Central memory CD4-positive, alpha-beta T cell (primary cell): Measurements from ENCODE around the gene SIGLECL1.

ENCODE experiments used
- DNase-seq: peaks from one replicate; pipeline ENCODE4 v3.0.0; 2022

SIGLECL1 gene

DNA sequence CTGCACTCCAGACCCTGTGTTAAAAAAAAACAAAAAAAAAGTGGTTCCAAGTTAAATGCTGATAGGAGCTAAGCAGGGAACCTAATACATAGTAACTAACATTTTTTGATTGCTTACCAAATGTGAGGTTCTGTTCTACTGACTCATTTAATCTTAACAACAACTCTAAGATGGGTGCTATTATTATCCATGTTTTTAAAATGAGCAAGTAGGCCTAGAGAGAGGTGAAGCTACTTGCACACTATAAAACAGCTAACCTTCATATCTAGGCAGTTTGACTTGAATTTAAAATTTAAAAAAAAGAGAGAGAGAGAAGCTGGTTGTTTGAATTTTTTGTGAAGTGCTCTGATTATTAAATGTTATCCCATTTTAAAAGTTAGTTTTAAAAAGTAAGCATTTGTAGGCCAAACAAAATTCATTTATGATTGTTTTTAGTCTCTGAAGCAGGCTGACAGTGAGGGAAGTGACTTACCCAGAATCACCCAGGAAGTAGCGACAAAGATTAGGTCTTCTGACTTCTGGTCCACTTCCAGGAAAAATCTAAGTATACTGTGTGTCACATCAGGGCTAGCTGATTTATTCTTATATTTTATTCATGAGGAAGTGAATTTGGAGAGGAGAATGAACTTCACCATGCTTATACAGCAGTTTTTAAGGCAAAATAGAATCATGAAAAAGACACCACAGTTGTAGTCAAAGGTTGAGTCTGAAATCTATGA, 2.4 kb downstream of the SIGLECL1 start:
- no peak for DNase-seq

DNA sequence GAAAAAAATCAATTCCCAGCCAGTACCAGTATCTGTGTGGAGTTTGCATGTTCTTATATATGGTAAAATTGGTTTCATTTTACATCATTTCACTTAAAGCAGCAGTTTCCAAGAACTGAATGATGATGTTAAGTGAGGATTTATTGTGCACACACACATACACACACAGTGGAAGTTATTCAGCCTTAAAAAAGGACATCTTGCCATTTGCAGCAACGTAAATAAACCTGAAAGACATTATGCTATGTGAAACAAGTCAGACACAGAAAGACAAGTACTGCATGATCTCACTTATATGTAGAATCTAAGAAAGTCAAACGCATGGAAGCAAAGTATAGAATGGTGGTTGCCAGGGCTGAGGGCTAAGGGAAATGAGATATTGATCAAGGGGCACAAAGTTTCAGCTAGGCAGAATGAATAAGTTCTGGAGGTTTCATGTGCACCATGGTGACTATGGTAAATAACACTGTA, 5.3 kb downstream of the SIGLECL1 start:
- DNase-seq, result no peak

DNA sequence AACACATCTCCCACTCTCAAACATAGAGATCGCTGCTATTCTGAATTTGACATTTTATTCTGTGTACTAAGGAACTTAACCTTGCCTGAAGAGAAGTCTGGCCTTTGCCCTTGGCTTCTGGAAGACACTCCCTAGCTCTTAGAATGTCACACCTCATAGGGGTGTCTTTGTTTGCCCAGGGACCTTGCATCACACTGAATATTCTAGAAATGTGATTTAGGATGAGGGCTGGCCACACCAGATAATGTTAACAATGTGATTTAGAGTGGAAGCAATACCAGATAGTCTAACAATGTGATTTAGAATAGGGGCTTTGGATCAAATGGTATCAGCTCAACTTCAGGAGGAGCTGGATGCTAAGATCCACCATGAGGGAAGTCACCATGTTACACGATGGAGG, 6.6 kb downstream of the SIGLECL1 start:
- no peak for DNase-seq

DNA sequence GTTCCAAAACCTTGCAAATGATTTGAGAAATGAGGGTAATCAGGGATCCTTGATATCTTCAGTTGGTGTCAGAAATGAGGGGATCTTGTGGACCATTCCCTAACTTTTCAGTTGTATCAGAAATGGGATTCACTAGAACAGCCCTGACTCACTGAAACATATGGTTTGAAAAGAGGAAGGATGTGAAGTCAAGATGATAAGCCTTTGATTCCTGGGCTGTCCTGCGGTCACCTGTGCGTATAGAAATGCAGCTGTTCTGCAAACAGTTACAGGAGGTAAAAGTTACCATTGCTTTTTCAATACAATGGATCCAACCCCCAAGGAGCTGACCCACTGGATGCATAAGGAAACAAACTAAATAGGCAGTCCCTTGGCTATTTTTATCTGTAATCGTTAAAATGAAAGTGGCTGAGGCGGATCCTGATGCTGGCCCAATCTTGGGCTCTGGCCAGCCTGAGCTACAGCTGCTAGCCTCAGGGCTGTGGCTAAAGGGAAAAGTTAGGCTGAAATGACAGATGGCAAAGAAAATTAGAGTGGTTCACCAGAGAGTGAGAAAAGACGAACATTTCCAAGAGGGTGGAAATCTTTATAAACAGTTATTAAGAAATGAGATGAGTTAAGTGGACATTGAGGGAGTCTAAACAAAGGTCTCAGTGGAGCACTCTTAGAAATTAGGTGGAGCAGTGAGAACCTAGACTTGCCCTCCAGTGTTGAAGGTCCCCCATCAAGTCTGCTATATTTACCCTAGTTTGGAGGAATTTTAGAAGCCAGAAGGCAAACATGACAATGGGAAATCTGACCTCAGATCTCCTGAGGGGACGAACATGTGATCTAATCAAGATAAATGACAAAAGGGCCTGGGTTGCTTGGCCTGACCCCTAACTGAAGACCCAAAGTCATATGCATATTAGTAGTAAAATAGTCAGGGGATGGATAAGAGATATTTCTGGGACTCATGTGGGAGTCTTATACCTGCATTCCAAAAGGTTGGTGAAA, 7.6 kb downstream of the SIGLECL1 start:
- DNase-seq, result no peak

DNA sequence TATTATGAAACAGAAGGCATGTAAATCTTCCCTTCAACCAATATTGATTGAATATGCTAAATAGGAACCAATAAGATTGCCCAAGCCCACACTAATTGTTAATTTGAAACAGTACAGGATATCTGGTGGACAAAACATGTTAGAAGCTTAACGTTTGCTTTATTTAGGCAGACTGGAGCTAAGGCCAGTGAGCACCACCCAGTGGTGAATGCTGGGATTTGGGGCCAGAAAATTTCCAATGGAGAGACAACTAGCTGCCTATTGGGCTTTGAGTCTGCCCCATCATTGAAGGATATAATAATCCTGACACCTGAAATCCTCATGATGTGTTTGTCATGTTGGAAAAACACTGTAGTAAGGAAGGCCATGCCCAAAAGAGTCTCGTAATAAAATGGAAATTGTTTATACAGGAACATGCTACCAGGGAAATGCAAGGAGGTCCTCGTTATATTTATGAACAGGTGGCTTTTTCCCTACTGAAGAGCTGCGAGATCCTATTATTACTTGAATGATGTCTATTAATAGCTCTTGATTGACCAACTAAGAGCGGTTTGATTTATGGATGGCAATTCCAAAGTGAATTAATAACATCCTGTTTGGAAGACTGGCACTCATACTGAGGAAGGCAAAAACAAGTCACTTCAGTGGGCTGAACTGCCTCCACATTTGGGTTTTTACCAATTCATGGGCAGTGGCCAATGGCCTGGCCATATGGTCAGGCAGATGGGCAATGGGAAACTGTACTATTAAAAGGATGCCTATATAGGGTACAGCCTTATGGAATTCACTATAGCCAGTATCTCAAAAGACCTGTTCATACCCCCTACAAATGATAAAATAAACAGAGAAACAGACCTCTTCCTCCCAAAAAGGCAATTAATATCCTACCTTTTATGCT, 8.7 kb downstream of the SIGLECL1 start:
- no peak for DNase-seq

DNA sequence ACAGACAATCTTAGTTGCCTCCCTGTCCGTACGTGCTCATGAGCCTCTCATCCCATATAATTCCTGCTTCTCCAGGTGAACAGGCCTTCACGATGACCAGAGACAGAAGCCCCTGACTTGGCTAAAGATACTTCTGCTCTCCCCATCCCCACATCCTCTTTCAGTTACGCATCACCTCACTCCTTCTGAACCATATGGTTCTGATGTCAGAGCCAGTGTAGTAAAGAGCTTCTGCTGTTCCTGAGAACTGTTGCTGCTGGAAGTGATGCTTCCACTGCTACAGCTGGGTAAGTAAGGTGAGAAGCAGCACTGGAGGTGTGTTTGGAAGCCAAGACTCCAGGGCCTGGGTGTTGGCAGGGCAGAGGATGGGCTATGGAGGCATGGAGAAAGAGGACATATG, 12.9 kb downstream of the SIGLECL1 start:
- DNase-seq, result no peak

DNA sequence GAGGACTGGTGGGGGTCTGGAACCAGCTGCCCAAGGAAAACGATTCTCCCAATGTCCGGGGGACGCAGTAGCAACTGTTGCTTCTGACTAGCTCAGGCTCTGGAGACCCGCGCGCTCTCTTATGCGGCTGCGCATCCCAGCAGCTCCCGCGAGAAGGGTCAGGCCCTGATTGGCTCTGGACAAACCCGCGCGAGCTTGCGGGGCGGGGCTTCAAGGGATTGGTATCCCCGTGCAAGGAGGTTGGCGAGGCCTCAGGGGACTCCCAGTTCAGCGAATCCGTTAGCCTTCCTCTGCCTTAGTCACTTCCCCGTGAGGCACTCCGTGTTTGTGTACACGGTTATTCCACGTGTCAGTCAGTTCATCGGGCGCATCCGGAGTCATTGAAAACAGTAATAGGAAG, 20.2 kb downstream of the SIGLECL1 start:
- no peak for DNase-seq

DNA sequence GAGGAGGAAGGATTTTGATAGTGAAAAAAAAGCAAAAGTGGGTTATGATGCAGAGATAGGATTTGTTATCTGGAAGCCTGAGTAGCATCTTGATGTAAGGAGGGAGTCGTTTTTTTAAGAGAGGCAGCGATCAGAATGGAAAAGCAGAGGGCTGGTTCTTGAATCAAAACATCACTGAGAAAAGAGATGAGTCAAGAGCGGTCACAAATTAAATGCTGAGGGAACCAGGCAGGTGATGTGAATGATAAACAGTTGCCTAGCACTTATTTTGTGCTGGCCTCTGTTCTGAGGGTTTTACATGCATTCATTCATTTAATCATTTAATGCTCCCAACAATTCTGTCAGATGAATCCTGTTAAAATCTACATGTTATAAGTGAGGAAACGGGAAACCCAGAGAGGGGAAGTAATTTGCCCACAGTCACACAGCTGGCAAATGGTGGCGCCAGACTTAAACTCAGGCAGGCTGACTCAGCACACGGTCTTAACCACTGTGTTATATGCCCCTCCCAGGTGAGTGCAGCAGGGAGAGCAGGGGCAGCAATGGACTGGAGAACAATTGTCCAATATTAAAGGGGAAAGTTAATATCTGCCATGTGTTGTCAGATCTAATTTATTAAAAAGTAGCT, 21.4 kb downstream of the SIGLECL1 start:
- DNase-seq, result no peak

DNA sequence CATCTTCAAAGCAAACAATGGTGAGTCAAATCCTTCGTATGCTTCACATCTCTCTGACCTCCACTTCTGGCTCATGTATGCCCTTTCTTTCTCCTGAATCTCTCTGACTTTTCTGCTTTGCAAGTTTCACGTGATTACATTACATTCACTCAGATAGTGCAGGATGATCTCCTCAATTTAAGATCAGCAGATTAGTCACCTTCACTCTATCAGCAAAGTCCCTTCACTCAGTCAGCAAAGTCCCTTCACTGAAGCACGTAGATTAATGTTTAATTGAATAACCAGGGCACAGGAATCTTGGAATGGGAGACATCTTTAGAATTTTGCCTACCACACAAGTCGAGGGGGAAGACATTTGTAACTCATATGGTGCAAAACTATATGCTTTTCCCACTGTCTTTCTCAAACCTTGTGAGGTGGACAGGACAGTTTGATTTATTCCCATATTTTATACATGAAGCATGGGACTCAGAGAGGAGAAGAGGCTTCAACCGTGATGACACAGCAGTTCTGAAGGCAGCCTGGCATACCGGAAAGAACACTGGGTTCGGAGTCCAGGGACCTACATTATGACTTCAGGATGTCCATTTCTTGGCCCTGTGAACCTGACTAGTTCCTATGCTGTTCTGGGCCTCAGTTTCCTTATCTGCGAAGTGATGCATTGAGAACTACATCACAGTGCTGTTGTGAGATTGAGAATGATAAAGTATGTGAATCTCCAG, 23.3 kb downstream of the SIGLECL1 start:
- no peak for DNase-seq

DNA sequence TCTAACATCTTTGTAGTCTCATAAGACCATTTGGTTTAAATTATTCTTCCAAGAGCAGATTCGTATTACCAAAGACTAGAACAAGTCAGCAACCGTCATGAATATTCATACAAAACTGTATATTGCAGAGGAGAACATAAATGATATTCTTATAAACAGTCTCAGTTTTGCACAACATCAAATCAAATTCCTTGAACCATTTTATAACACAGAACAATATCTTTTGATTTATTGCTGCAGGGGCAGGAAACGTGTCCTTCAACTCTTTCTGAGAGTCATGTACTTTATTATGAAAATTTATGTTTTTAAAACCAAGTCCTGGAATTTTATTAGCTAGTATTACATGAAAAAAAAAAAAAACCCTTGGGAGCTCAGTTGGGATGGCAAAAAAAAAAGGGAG, 26.2 kb downstream of the SIGLECL1 start:
- no peak for DNase-seq

DNA sequence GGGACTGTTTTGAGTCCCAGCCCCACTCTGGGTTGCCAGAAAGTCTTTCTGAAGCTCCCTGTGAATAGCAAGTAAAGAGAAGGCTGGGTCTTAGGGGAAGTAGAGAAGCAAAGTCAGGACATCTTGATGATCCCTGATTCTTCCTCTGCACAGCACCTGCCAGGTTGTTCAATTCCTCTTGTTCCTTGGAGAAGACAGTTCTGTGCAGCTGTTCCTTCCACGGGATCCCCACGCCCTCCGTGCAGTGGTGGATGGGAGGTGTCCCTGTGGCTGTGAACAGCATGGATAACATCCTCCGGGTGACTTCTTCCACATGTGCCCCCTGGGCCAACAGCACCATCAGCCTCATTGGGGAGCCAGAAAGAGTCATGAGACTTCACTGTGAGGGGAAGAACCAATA, 31.5 kb downstream of the SIGLECL1 start:
- DNase-seq, result no peak

DNA sequence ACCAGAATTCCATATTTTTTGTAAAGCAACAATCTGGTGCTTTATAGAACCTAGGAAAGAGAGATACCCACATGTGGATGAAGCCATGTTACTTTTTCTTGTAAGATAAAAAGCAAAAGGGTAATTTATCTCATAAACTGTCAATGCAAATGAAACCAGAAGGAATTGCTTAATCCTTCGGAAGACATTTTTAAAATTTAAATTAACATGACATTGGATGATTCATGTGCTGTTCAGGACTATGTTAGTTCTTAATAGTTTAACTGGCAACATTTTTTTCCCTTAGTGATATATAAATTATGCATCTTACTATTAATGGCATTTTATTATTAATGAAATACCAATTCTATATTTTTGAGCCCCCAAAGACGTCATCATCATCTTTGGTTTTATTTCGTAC, 34.8 kb downstream of the SIGLECL1 start:
- no peak for DNase-seq

DNA sequence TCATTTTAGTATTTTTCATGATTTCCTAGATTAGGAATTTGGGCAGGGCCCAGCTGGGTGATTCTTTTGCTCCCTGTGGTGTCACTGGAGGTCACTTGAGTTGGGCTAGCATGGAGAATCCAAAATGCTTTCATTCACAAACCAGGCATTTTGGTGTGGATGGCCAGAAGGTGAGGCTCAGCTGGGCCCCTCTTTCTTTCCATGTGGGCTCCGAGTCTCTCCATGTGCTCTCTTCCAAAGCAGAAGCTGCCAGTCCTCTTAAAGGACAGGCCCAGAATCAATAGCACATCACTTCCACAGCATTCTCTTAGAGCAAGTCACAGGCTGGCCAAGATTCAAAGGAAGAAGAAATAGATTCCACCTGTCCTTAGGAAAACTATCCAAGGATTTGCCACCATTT, 38.8 kb downstream of the SIGLECL1 start:
- no peak for DNase-seq

DNA sequence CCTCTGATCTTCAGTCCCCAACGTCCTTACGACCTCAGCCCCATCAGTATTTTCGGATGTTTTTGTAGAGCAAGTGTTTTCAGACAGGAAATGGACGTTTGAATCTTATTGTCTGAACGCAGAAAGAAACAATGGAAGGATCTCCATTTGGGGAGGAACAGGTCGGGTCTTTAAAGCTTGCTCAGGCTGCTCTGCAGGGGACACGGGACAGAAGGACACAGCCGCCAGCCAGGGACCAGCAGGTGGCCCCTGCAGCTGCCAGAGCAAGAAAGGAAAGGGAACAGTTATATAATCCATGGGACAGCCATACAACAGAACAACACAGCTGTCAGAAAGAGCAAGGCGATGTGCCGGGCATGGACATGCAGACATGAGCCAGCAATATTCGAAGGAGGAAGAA, 42.1 kb downstream of the SIGLECL1 start:
- DNase-seq, result no peak

DNA sequence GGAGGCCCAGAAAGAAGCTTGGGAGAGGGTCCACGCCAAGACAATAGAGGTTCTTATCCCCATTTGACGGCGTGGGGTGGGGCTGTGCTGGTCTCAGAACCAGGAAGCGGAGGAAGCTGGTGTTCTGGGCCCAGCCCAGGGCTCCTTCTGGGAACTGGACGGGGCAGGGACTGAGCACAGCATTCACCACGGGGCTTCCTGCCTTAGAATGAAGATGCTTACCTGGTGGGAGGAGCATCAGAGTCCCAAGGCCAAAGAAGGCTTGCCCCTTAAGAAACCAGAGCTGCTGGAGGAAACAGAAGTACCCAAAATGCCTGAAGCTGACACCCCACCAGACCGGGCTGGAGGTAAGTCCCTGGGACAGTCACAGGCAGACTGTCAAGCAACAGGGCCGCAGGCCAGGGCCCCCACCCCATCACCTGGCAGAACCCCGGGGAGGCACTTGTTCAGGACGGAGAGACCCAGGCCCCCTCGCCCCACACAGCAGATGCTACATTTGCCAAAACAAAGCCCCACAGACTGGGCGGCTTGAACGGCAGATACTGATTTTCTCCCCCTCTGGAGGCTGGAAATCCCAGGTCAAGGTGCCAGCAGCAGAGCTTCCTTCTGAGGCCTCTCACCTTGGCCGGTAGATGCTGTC, 42.8 kb downstream of the SIGLECL1 start:
- no peak for DNase-seq

DNA sequence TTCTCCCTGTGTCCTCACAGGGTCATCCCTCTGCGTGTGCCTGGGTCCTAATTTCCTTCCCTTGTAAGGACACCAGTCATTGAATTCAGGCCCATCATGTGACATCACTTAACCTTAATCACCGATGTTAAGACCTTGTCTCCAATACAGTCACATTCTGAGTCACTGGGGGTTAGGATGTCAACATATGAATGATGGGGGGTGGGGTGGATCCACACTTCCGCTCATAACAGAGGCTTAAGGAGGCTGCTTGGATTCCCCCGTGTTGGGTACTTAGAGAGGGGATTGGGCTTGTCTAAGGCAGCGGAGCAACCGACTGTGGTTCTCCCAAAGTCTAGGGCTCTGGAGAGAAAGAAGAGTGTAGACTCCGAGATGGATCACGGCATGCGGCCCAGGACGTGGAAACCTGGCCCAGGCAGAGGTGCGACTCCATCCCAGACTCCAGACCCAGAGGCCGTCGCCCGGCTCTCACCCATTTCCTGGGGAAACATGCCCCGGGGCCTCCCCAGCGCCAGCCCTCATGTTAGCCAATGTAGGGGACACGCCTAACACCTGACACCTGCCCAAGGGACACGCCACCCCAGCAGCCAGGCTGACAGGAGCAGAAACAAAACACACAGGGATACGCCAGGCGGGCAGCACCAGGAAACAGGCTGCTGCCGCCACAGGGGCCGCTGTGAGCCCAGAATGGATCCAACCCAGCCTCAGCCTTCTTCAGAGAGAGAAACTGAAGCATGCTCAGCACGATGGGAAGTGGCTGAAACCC, 43.5 kb downstream of the SIGLECL1 start:
- no peak for DNase-seq

DNA sequence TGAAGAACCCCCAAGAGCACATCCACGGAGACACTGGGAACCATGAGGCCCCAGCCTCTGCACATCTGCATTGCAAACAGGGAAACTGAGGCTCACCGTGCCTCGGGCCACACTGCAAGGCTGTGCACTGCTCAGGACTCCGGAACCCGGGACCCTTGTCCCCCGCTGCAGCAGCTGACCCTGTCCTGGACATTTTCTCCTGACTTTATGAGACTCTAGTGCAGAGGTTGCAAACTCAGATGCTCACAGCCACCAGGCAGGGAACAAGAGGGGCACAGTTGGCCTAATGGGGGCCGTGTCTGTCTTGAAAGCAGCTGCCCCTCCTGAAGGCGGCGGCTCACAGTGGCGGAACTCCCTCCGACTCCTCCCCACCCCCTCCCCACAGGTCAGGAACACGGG, 44.1 kb downstream of the SIGLECL1 start:
- no peak for DNase-seq

DNA sequence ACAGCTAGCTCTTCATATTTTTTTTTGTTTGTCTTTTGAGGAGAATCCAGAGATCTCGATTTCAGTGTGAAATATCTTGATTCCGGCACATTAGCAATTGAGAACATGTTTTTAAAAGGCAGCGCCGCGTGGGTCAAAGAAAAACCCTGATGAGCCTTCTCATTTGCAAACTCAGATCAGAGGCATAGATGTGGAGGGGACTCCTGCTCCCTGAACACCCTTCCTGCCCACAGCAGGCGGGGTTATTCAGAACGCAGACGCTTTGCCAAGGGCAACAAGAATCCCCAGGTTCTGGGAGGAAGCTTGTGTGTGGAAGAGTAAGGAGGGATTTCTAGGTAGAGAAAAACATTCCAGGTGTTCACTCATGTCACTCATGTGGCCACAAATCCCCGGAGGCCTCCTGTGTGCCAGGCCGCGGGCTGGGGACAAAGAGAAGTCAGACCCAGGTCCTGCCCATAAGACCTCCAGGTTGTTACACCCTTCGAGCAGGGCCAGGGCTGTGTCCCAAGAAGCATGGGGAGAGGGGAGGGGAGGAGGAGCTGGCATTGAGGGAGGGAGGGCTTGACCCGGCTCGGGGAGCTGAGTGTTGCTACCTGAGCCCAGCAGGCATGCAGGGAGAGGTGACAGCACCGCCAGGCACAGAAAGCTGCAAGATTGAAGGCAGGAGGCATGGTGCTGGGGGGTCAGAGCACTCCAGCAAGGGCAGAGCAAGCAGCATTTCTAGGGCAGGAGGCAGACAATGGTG, 44.7 kb downstream of the SIGLECL1 start:
- no peak for DNase-seq

DNA sequence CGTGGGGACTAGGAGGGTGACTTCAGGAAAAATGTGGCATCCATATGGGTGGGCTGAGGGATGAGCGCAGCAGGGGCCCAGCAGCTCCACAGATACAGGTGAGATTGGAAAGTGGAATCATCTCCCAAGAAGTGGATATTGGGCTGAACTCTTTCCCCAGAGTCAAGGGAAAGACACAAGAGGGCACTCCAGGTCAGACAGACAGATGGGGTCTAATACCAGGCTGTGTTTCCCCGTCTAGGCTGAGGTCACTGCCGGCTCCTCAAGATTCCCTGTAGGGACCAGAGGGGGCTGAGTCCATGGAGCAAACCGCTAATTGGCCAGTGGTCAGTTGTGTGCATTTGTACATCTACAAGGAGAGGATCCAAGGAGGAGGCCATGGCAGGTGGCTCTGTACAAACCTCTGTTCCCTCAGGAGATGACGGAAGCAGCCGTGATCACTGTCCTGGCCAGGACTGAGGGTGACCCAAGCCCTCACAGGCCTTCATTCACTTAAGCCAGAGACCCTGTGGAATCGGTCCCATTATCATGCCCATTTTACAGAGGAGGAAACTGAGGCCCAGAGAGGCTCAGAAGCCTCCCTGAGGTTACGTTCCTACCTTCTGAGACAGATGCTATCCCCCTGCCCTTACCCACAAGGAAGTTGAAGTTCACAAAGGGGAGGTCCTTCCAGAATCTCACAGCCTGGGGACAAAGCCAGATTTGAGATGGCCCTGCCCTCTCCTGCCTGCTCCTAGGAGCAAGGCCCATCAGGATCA, 45.6 kb downstream of the SIGLECL1 start:
- DNase-seq, result no peak
